Ovary (tissue), 9 donors: Measurements from ENCODE around the gene MAPKAP1. TPM values are rescaled to one million over a fixed set of nuclear protein-coding genes. Genes with fewer than 3 reads are reported as not detected.

ENCODE experiments used
- DNase-seq, 5 donors: peaks; one replicate each; pipeline ENCODE4 v3.0.0-alpha.2; 2019 to 2020
- H3K27ac ChIP-seq, 2 donors: fragments of 200-600 bp; one replicate each; pipeline versions ENCODE4 v1.5.1 to v1.8.0; 2019 to 2022
- H3K27me3 ChIP-seq: fragments of 200-600 bp; one replicate; pipeline ENCODE4 v1.8.0; 2022
- H3K36me3 ChIP-seq: fragments of 200-600 bp; sonication (generic); one replicate; pipeline ENCODE4 v1.5.1; 2019
- H3K4me1 ChIP-seq: one replicate; pipeline ENCODE4 v1.8.1; 2013; ENCODE audit warnings: mild to moderate bottlenecking, moderate library complexity; ENCODE audit not compliant: insufficient read depth
- H3K4me3 ChIP-seq: fragments of 200-600 bp; sonication (generic); one replicate; pipeline ENCODE4 v1.5.1; 2017
- H3K9me3 ChIP-seq, 2 donors: fragments of 200-600 bp in 1 of 2; sonication (generic) in 1 of 2; one replicate each; pipeline versions ENCODE4 v1.5.1 to v1.8.1; 2013 to 2019; ENCODE audit warnings: mild to moderate bottlenecking in 1 of 2, moderate library complexity in 1 of 2
- CTCF ChIP-seq, 3 donors: fragments of 450-650 bp in 2 of 3; fragments of 200-600 bp in 1 of 3; IDR thresholded peaks; one replicate each; pipeline versions ENCODE4 v1.5.1 to v1.8.0; 2016 to 2022; ENCODE audit warnings: antibody characterized with exemption in 3 of 3, mild to moderate bottlenecking in 1 of 3
- EP300 ChIP-seq: sonication (generic); formaldehyde crosslinking; IDR thresholded peaks from one replicate; pipeline ENCODE4 v1.6.1; 2017; ENCODE audit warnings: antibody characterized with exemption
- POLR2A ChIP-seq: fragments of 450-650 bp; IDR thresholded peaks from one replicate; pipeline ENCODE4 v1.6.1; 2017; ENCODE audit warnings: antibody characterized with exemption, mild to moderate bottlenecking, moderate library complexity
- WGBS, 3 donors: extraction: QIAGEN DNeasy Blood & Tissue Kit in 1 of 3; methylation state at CpG; one replicate each; pipeline versions ENCODE4 v1.1.5 to v1.1.7; 2013 to 2017; 5-methylcytosine and 5-hydroxymethylcytosine counted together
- intact Hi-C, 4 donors: fragments of 100-400 bp; cut with DNase I; formaldehyde crosslinking; loops; one replicate each; pipeline versions ENCODE4 v1.11.0 to v1.15.1; 2022 to 2023
- polyA plus RNA-seq, 2 donors: library from polyadenylated mRNA; stranded (reverse); fragments of 200-250 nt in 1 of 2; fragments of 350-450 nt in 1 of 2; fragmentation: Illumina TruSeq in 1 of 2; extraction: RNeasy Lipid Tissue Mini Kit (QIAGEN cat#74804) in 1 of 2; gene quantifications; one replicate each; pipeline ENCODE4 v1.2.3, GENCODE V29; 2013 to 2014
- total RNA-seq, 7 donors: library from RNA; depleted of rRNA in 2 of 7; stranded (reverse); fragments of >200 nt in 2 of 7; fragmentation: NEBNext Ultra II Directional in 3 of 7; extraction: Animal tissue kit (Norgen Biotek cat#: 25700) in 3 of 7; gene quantifications; one replicate each; pipeline versions ENCODE4 v1.1.0 to v1.2.4, GENCODE V29; 2016 to 2023
- donor health status: DM: no; HTN: no; CAD: no; lungs with moderate emphysema.
- donor health status: DM: no; HTN: no; CAD: no.
- donor health status: Bipolar disorder and iron deficiency.
- donor health status: DM: yes; HTN: yes; CAD: no.
- donor health status: DM: no; HTN: no; CAD: no.
- donor health status: DM: yes; HTN: yes; CAD: no.

Gene MAPKAP1
- total and polyA plus RNA-seq, 9 donors, result 43.3 to 86.5 (median 50.2) TPM

- TF ChIP-seq EP300 (no peak), POLR2A (no peak), CTCF (IDR thresholded peaks at IDR 0.05) (no peak)
- 60 to 74% (median 67%) methylated on average over 14 of the region's 14 CpGs for WGBS, 3 donors
- peaks cover 38% of the 10 kb centered on the region for H3K4me1 ChIP-seq
Observed at GRCh38 chr9:125470767-125471580, 236.0 kb downstream of the MAPKAP1 start.

GRCh38 chr9:125470189-125470588 lies 236.8 kb downstream of the MAPKAP1 start:
- TF ChIP-seq CTCF (IDR thresholded peaks at IDR 0.05) (no peak), EP300 (no peak), POLR2A (no peak)
- Histone ChIP-seq H3K27me3 (no peaks in the 10 kb centered on the region), H3K4me1 (peaks cover 38% of the 10 kb centered on the region), H3K4me3 (no peak overlapping the region), H3K27ac (peak overlapping the region in 1 of 2 donors; percentile 71), H3K36me3 (no peaks in the 10 kb centered on the region), H3K9me3 (no peaks in the 10 kb centered on the region)
- no peak for DNase-seq
- 36 to 45% (median 38%) methylated on average over 3 of the region's 3 CpGs for WGBS, 3 donors
- intact Hi-C loops, result loop anchor here in 2 of 4 donors (10.0 kb wide), 2 partner anchors 45 to 75 kb away; no protein-coding TSS in a partner anchor

More at GRCh38 chr9:125470767-125471580, 236.0 kb downstream of the MAPKAP1 start:
- no peak for DNase-seq
- peak overlapping the region in 1 of 2 donors; percentile 71 for H3K27ac ChIP-seq
- no peaks in the 10 kb centered on the region for H3K9me3 ChIP-seq
- H3K27me3 ChIP-seq, result no peaks in the 10 kb centered on the region
- intact Hi-C loops, result loop anchor here in 2 of 4 donors (10.0 kb wide), 2 partner anchors 46 to 74 kb away; no protein-coding TSS in a partner anchor
- H3K4me3 ChIP-seq, result no peak overlapping the region
- no peaks in the 10 kb centered on the region for H3K36me3 ChIP-seq

DNA sequence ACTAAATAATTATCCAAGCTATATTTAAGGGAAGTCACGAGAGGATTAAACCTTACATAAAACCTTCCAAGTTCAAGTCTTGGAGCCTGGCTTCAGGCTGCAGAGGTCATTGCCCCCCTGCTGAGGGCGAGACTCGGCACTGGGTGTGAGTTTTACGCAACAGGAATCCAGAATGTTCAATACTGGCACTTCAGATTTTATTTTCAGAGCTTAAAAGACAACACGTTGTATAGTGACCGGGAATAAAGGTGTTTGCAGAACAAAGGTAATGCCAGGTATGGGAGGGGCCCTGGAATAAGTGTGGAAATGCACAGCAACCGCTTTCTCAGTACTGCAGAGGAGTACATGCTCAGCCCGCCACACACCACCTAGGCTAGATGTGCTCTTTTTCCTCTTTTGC lies 238.4 kb downstream of the MAPKAP1 start:
- peaks cover 30% of the 10 kb centered on the region for H3K4me1 ChIP-seq
- H3K27ac ChIP-seq, result peak overlapping the region in 1 of 2 donors; percentile 71
- no peaks in the 10 kb centered on the region for H3K27me3 ChIP-seq
- H3K4me3 ChIP-seq, result no peak overlapping the region
- DNase-seq, result no peak
- TF ChIP-seq POLR2A, result no peak
- no peak for TF ChIP-seq CTCF (IDR thresholded peaks at IDR 0.05)
- TF ChIP-seq EP300, result no peak
- no peaks in the 10 kb centered on the region for H3K36me3 ChIP-seq
- WGBS, 3 donors, result 58 to 74% (median 71%) methylated on average over 8 of the region's 8 CpGs
- intact Hi-C loops, result no loop called here
- no peaks in the 10 kb centered on the region for H3K9me3 ChIP-seq

- peak overlapping the region in 1 of 2 donors; percentile 71 for H3K27ac ChIP-seq
- no peaks in the 10 kb centered on the region for H3K27me3 ChIP-seq
- H3K9me3 ChIP-seq, result no peaks in the 10 kb centered on the region
- intact Hi-C loops, result no loop called here
- no peak for DNase-seq
- peaks cover 30% of the 10 kb centered on the region for H3K4me1 ChIP-seq
- H3K4me3 ChIP-seq, result no peak overlapping the region
- no peaks in the 10 kb centered on the region for H3K36me3 ChIP-seq
- TF ChIP-seq EP300, result no peak
- no peak for TF ChIP-seq CTCF (IDR thresholded peaks at IDR 0.05)
- no peak for TF ChIP-seq POLR2A
- WGBS, 3 donors, result 51 to 58% (median 54%) methylated on average over 7 of the region's 7 CpGs
Observed at GRCh38 chr9:125467116-125467740, 239.8 kb downstream of the MAPKAP1 start.
